VCaP (cell line): ENCODE measurements around the gene OLFM3.

Source experiments
- H3K27ac ChIP-seq: fragments of 450-650 bp; 2 replicates; pipeline ENCODE4 v1.5.1; 2017
- CTCF ChIP-seq: fragments of 450-650 bp; conservative IDR thresholded peaks from 2 replicates; pipeline ENCODE4 v1.5.1; 2017; ENCODE audit warnings: mild to moderate bottlenecking, moderate library complexity

OLFM3 gene

DNA sequence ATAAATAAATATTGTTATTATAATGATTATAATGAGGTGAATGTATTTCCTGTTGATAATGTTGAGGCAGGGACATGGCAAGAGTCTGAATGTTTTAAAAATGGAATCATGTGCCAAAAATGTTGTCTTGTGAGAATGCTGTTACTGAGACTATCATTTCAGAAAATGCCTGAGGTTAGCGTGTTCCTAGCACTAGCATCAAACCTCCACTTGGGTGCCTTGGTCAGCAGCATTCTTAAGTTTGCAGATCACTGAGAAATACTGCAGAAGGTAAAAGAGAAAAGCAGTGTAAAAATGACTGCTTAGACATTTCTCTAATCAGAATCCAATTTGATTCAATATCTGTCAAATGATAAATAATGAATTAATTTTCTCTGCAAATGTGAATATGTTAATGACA, 50.8 kb downstream of the OLFM3 start:
- no peak overlapping the region for H3K27ac ChIP-seq
- no peak for TF ChIP-seq CTCF

DNA sequence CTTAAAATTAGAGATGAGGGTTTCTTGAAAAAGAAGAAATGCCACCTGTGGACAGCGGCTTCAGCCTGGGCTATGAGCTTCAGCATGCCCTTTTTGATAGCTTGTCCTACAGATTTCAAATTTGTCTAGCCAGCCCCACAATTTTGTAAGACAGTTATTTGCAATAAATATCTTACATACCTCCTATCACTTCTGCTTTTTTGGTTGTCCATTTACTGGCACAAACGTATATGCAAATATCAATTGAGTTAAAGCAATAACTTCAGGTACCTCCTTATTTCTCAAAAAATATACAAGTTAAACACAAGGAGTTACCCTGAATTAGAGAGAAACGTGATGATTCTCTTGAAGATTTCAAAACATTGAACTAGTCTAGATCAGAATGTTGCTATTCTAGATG, 53.5 kb downstream of the OLFM3 start:
- TF ChIP-seq CTCF, result no peak
- H3K27ac ChIP-seq, result no peak overlapping the region

DNA sequence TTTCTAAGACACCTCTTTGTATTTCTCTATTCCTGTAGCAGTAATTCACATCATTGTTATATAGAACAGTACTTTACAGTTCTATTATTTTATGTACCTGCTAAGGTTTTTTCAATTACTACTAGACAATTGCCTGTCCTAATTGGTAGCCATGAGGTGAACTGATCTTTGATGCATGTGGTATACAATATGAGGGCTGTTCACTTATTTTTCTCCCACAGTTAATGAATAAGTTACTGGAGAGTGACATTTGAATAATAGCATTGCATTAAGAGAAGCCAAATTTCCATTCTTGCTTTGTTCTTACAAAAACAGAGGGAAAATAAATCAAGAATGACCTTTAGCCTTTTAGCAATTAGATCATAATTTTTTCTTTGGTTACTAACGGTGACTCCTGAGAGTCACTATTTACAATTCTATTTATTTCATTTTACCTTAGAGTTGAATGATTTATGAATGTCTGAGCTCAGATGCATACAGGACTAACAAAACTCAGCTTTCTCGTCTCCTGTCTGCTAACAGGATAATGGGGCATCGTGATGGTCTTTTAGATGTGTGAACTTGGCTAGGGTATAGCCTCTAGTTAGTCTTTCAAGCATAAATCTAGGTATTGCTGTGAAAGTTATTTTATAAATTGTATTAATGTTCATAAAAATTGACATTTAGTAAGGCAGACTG, 54.1 kb downstream of the OLFM3 start:
- TF ChIP-seq CTCF, result no peak
- H3K27ac ChIP-seq, result no peak overlapping the region

GRCh38 chr1:101938681-101939080, 58.0 kb downstream of the OLFM3 start:
- no peak overlapping the region for H3K27ac ChIP-seq
- no peak for TF ChIP-seq CTCF

GRCh38 chr1:101929343-101929742, 67.4 kb downstream of the OLFM3 start:
- no peak for TF ChIP-seq CTCF
- no peak overlapping the region for H3K27ac ChIP-seq

DNA sequence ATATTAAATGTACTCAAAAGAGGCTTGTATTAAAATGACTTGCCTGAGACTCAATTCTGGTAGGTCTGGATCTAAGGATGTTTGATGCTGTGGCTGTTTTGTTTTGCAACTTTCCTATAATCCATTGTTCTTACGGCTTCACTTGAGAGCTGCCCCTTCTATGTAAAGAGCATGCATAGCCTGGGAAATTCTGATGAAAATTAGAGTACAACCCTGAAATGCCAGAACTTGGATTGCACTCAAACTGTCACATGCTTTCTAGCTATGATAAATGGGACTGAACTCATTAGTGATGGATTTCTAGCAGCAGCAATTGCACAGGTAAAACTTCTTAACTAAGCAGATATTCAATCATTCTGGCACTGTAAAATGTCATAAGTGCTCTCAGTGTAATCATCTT, 67.9 kb downstream of the OLFM3 start:
- no peak overlapping the region for H3K27ac ChIP-seq
- TF ChIP-seq CTCF, result no peak

DNA sequence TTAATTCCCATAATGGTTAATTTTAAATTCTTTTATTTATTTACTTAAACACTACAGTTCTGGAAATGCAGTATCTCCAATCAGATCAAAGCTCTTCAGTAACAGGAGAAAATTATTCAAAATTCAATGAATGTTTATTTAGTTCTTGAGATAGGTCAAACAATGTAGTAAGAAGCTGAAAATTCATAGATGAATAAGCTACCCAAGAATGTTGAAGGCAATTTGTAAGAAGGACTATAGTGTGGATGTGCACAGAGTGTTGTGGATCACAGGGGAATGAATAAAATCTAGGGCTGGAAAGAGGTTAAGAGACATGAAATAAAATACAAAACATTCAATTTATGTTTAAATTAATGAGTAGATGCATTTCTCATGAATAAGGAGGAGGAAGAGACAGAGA, 72.0 kb downstream of the OLFM3 start:
- no peak overlapping the region for H3K27ac ChIP-seq

More for the DNA sequence above, 72.0 kb downstream of the OLFM3 start:
- no peak for TF ChIP-seq CTCF
